Measurements from ENCODE around the gene SLX9. TPM values are rescaled to one million over a fixed set of nuclear protein-coding genes. Genes with fewer than 3 reads are reported as not detected.

The SLX9 gene
- total RNA-seq, 1 donor from 2014 or later, result 31.8 TPM

DNA sequence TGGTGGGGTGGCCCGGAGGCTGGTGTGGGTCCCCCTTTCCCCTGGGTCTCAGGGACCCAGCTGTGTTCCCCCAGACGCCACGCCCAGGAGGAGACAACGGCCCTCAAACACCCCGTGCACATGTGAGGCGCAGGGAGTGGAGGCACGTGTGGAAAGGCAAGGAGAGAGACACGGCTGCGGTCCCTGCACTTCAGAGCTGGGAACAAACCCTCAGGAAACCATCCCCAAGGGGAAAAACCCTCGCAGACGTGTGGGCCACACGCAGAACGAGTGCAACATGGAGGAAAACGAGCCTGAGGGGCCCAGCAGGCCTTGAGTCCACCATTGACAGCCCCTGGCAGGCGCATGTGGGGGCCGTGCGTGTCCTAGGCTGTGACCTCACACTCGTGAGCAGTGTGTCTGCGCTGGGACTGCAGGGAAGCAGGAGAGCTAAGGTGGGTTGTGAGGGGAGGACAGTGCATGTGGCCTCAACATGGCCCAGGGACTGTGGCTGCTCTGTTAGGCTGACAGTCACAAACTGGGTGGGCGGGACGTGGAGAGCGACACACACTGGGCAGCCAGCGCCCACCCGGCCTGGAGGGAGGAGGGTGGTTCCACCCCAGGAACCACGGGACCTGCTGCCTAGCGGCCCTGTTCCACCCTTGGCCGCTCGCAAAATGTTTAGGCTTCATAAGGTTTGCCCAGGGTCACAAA lies 39.1 kb upstream of the SLX9 start:
- peak in 1 of 2 experiments; percentile 8 for DNase-seq (ENCODE audit: low spot score in 2 of 2, unreplicated experiment in 2 of 2)

GRCh38 chr21:44901391-44902074 lies 38.3 kb upstream of the SLX9 start:
- TF ChIP-seq CTCF (IDR thresholded peaks at IDR 0.05; ENCODE audit: unreplicated experiment), result no peak
- Mint-ChIP-seq H3K4me3 (no peak overlapping the region), H3K9me3 (no peaks in the 10 kb centered on the region)

More for the DNA sequence above, 39.1 kb upstream of the SLX9 start:
- H3K36me3 Mint-ChIP-seq, result no peaks in the 10 kb centered on the region
- H3K27ac Mint-ChIP-seq, result no peak overlapping the region
- peaks cover 3% of the 10 kb centered on the region for H3K4me1 Mint-ChIP-seq
- no peak overlapping the region for H3K4me3 Mint-ChIP-seq
- no peak for TF ChIP-seq CTCF (IDR thresholded peaks at IDR 0.05; ENCODE audit: unreplicated experiment)
- no peaks in the 10 kb centered on the region for H3K9me3 Mint-ChIP-seq
- H3K27me3 Mint-ChIP-seq (ENCODE audit: low read depth), result peaks cover 4% of the 10 kb centered on the region

DNA sequence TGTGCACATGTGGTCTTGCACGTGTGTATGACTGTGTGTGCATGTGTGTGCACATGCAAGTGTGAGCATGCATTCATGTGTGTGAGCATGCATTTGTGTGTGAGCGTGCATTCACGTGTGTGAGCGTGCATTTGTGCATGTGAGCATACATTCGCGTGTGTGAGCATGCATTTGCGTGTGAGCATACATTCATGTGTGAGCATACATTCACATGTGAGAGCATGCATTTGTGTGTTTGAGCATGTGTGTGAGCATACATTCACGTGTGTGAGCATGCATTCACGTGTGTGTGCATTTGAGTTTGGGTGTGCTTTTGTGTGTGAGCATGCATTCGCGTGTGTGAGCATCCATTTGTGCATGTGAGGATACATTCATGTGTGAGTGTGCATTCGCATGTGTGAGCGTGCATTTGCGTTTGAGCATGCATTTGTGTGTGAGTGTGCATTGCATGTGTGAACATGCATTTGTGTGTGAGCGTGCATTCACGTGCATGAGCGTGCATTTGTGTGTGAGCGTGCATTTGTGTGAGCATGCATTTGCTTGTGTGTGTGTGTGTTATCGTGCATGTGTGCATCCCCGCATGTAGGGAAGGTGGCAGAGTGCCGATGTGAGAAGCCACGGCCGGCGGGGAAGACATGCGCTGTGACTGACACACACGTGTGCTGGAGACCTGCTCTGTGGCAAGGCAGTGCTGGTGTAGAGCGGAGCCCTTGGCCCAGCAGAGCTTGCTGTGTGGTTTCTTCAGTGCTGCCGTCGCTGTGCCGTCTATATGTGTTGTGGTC lies 37.4 kb upstream of the SLX9 start:
- Mint-ChIP-seq H3K4me3 (no peak overlapping the region), H3K27me3 (ENCODE audit: low read depth) (peaks cover 4% of the 10 kb centered on the region), H3K27ac (no peak overlapping the region), H3K9me3 (no peaks in the 10 kb centered on the region), H3K36me3 (no peaks in the 10 kb centered on the region), H3K4me1 (peaks cover 3% of the 10 kb centered on the region)
- DNase-seq (ENCODE audit: low spot score in 2 of 2, unreplicated experiment in 2 of 2), result no peak
- TF ChIP-seq CTCF (IDR thresholded peaks at IDR 0.05; ENCODE audit: unreplicated experiment), result no peak

More at GRCh38 chr21:44901391-44902074, 38.3 kb upstream of the SLX9 start:
- Mint-ChIP-seq H3K27ac (no peak overlapping the region), H3K36me3 (no peaks in the 10 kb centered on the region), H3K4me1 (peaks cover 3% of the 10 kb centered on the region), H3K27me3 (ENCODE audit: low read depth) (peaks cover 4% of the 10 kb centered on the region)
- DNase-seq (ENCODE audit: low spot score in 2 of 2, unreplicated experiment in 2 of 2), result no peak

DNA sequence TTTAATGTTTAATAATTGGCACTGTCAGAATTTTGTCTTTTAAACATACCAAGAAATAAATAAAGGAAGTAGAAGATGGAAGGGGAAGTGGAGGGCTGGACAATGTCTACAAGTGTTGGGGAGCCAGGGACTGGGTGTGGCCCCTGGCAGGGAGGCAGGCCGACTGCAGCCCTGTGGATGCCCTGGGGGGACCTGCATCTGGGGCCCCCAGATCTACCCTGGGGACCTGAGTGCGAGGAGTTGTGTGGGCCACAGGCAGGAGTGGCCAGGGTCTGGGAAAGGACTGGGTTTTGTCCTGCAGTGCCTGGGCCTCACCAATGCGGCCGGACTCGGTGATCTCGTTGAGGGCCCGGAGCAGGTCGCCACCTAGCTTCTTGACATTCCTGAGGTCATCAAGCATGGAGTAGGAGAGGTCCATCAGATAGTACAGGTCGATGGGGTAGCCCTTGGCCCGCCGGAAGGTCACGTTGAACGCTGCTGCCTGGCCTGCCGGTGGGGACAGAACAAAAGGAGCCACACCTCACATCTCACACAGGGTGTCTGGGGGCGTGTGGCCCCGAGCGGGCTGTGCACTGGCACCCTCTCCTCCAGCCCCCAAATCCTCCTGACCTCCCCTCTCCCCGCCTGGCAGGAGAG lies 36.7 kb upstream of the SLX9 start:
- TF ChIP-seq CTCF (IDR thresholded peaks at IDR 0.05; ENCODE audit: unreplicated experiment), result no peak
- H3K27me3 Mint-ChIP-seq (ENCODE audit: low read depth), result peaks cover 4% of the 10 kb centered on the region
- DNase-seq (ENCODE audit: low spot score in 2 of 2, unreplicated experiment in 2 of 2), result no peak
- no peaks in the 10 kb centered on the region for H3K36me3 Mint-ChIP-seq
- H3K4me1 Mint-ChIP-seq, result peaks cover 9% of the 10 kb centered on the region
- no peak overlapping the region for H3K27ac Mint-ChIP-seq
- H3K9me3 Mint-ChIP-seq, result no peaks in the 10 kb centered on the region
- H3K4me3 Mint-ChIP-seq, result no peak overlapping the region

DNA sequence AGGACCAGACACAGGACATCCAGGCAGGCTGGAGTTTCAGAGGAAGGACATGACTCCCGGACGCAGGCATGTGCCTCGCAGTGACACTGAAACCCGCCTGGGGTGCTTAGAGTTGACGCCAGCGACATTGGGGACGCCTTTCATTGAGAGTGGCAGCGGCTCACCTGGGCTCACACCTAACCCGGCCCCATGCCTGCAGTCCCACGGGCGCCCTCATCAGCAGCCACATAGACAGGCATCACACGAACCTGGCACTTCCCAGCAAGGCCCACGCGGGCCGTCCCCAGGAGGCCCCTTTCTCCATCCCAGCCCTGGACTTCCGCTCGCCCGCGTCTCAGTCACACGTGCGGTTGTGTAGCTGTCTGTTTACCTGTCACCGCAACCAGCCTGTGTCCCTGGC lies 36.1 kb upstream of the SLX9 start:
- Mint-ChIP-seq H3K4me3 (no peak overlapping the region), H3K27ac (no peak overlapping the region), H3K27me3 (ENCODE audit: low read depth) (no peaks in the 10 kb centered on the region), H3K4me1 (peaks cover 11% of the 10 kb centered on the region), H3K36me3 (no peaks in the 10 kb centered on the region), H3K9me3 (no peaks in the 10 kb centered on the region)
- no peak for TF ChIP-seq CTCF (IDR thresholded peaks at IDR 0.05; ENCODE audit: unreplicated experiment)
- no peak for DNase-seq (ENCODE audit: low spot score in 2 of 2, unreplicated experiment in 2 of 2)
